Measurements from ENCODE around the gene APC2. TPM values are rescaled to one million over a fixed set of nuclear protein-coding genes. Genes with fewer than 3 reads are reported as not detected.

The APC2 gene
- total RNA-seq, 1 experiment from 2014 or later, result 0.68 TPM

- no peak overlapping the region for H3K56ac ChIP-seq (ENCODE audit: insufficient read length, low read depth, low read length)
- peak overlapping the region in 1 of 2 experiments; percentile 52; a peak in 2 of 5 replicates for H3K4me3 Mint-ChIP-seq
- no peak overlapping the region for H2AFZ ChIP-seq (ENCODE audit: low read length)
- H3K4ac ChIP-seq (ENCODE audit: low read depth, low read length), result no peak overlapping the region
- peaks cover 30 to 45% of the 10 kb centered on the region in 2 experiments for H3K4me1 Mint-ChIP-seq
- H3K79me1 ChIP-seq (ENCODE audit: insufficient read depth, low read depth, low read length, poor library complexity, severe bottlenecking), result peaks cover 10% of the 10 kb centered on the region
- H2BK12ac ChIP-seq (ENCODE audit: insufficient read length, low read depth, low read length), result no peak overlapping the region
- H3K27ac ChIP-seq (ENCODE audit: insufficient read length, low read depth, low read length), result no peak overlapping the region
- peaks cover 38% of the 10 kb centered on the region; the same call in 1 of the 2 replicates for H3K79me2 ChIP-seq (ENCODE audit: insufficient read depth, low read length)
- H3K36me3 Mint-ChIP-seq (ENCODE audit: insufficient read depth in 1 of 3, low read depth in 3 of 3), result peaks cover 25 to 77% (median 59%) of the 10 kb centered on the region in 3 experiments
- no peak overlapping the region for H3K18ac ChIP-seq (ENCODE audit: insufficient read length, low read depth, low read length)
- H4K8ac ChIP-seq (replicated peaks; ENCODE audit: insufficient read length, low read depth, low read length), result no peak overlapping the region
- H4K91ac ChIP-seq (ENCODE audit: insufficient read length, low read depth, low read length), result no peak overlapping the region
- peak overlapping the region; percentile 18 to 94 (median 34); a peak in 4 of 7 replicates for H3K27ac Mint-ChIP-seq
- H3K27me3 Mint-ChIP-seq (ENCODE audit: low read depth), result no peaks in the 10 kb centered on the region
- no peaks in the 10 kb centered on the region for H3K9me3 ChIP-seq (ENCODE audit: control insufficient read depth, low read depth, low read length)
- WGBS (ENCODE audit: extremely low coverage, insufficient read length, low lambda C conversion rate), result no CpG with 5 or more reads among the region's 13 CpGs
- no peak overlapping the region for H3K14ac ChIP-seq (ENCODE audit: insufficient read depth, low read length)
- no peaks in the 10 kb centered on the region for H3K27me3 ChIP-seq (ENCODE audit: insufficient read depth, low read length)
- peaks cover under 1% of the 10 kb centered on the region for H3K23me2 ChIP-seq (ENCODE audit: insufficient read length, low read depth, low read length, poor library complexity, severe bottlenecking)
- H4K5ac ChIP-seq (ENCODE audit: insufficient read length, low read depth, low read length), result no peak overlapping the region
- H2AK5ac ChIP-seq (ENCODE audit: insufficient read length, low read length), result no peak overlapping the region
- H2BK20ac ChIP-seq (ENCODE audit: low read depth, low read length, poor library complexity, severe bottlenecking), result no peak overlapping the region
- H2BK120ac ChIP-seq (ENCODE audit: low read depth, low read length, poor library complexity, severe bottlenecking), result no peak overlapping the region
- H3K23ac ChIP-seq (ENCODE audit: insufficient read length, low read depth, low read length), result no peak overlapping the region
- TF ChIP-seq, protein P1, sequence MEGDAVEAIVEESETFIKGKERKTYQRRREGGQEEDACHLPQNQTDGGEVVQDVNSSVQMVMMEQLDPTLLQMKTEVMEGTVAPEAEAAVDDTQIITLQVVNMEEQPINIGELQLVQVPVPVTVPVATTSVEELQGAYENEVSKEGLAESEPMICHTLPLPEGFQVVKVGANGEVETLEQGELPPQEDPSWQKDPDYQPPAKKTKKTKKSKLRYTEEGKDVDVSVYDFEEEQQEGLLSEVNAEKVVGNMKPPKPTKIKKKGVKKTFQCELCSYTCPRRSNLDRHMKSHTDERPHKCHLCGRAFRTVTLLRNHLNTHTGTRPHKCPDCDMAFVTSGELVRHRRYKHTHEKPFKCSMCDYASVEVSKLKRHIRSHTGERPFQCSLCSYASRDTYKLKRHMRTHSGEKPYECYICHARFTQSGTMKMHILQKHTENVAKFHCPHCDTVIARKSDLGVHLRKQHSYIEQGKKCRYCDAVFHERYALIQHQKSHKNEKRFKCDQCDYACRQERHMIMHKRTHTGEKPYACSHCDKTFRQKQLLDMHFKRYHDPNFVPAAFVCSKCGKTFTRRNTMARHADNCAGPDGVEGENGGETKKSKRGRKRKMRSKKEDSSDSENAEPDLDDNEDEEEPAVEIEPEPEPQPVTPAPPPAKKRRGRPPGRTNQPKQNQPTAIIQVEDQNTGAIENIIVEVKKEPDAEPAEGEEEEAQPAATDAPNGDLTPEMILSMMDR (conservative IDR thresholded peaks at IDR 0.05), result no peak
- H3K4me1 ChIP-seq (ENCODE audit: insufficient read depth, low read length), result no peaks in the 10 kb centered on the region; the same call in 1 of the 2 replicates
- peaks cover 0 to 2% of the 10 kb centered on the region in 2 experiments; a peak in 1 of 5 replicates for H3K9me3 Mint-ChIP-seq
- H2BK5ac ChIP-seq (ENCODE audit: insufficient read length, low read length), result no peak overlapping the region
- H2BK15ac ChIP-seq (ENCODE audit: low read depth, low read length), result no peak overlapping the region
- DNase-seq, result no peak
- H4K20me1 ChIP-seq (ENCODE audit: control insufficient read depth, insufficient read depth, insufficient read length), result peaks cover 2% of the 10 kb centered on the region
- H3T11ph ChIP-seq (ENCODE audit: low read length), result no peak overlapping the region
- no peak overlapping the region for H3K4me2 ChIP-seq (ENCODE audit: insufficient read depth, insufficient read length, low read length)
- no peak overlapping the region for H3K9ac ChIP-seq (ENCODE audit: extremely low read depth, insufficient read length, low read length)
Observed at GRCh38 chr19:1418496-1418775, 31.5 kb upstream of the APC2 start.
